Measurements from ENCODE around the gene AZI2.

Gene AZI2

GRCh38 chr3:28280781-28281180, 67.8 kb downstream of the AZI2 start:
- H3K4me1 Mint-ChIP-seq = peaks cover 21% of the 10 kb centered on the region
- peaks cover 9% of the 10 kb centered on the region for H3K36me3 Mint-ChIP-seq
- no peak overlapping the region for H3K4me3 Mint-ChIP-seq
- H3K27ac Mint-ChIP-seq = no peak overlapping the region
- no peaks in the 10 kb centered on the region for H3K9me3 Mint-ChIP-seq
- no peaks in the 10 kb centered on the region for H3K27me3 Mint-ChIP-seq

- Mint-ChIP-seq H3K4me3 (no peak overlapping the region), H3K9me3 (no peaks in the 10 kb centered on the region), H3K36me3 (peaks cover 10% of the 10 kb centered on the region), H3K4me1 (peaks cover 15% of the 10 kb centered on the region), H3K27me3 (no peaks in the 10 kb centered on the region), H3K27ac (no peak overlapping the region)
Measured at GRCh38 chr3:28279770-28280169, 68.9 kb downstream of the AZI2 start.

- Mint-ChIP-seq H3K27me3 (no peaks in the 10 kb centered on the region), H3K36me3 (peaks cover 15% of the 10 kb centered on the region), H3K4me1 (peaks cover 14% of the 10 kb centered on the region), H3K27ac (no peak overlapping the region), H3K9me3 (no peaks in the 10 kb centered on the region), H3K4me3 (no peak overlapping the region)
Measured at GRCh38 chr3:28278918-28279317, 69.7 kb downstream of the AZI2 start.

- Mint-ChIP-seq H3K4me1 (peaks cover 16% of the 10 kb centered on the region), H3K9me3 (peaks cover 13% of the 10 kb centered on the region), H3K36me3 (peaks cover 43% of the 10 kb centered on the region)
Measured at GRCh38 chr3:28273837-28274236, 74.8 kb downstream of the AZI2 start.

More at GRCh38 chr3:28273837-28274236, 74.8 kb downstream of the AZI2 start:
- no peak overlapping the region for H3K4me3 Mint-ChIP-seq
- H3K27me3 Mint-ChIP-seq = no peaks in the 10 kb centered on the region
- H3K27ac Mint-ChIP-seq = no peak overlapping the region

Data from activated naive CD4-positive, alpha-beta T cell treated with anti-CD3 and anti-CD28 coated beads, Interleukin-2, amount 50 U/mL, for 24 hours (primary cell).